LNCAP (cell line): ENCODE data around the gene EXD1.

ENCODE experiments used
- CTCF ChIP-seq: fragments of 450-650 bp; IDR thresholded peaks from 2 replicates; pipeline ENCODE4 v1.5.1; 2017; ENCODE audit warnings: mild to moderate bottlenecking

EXD1 gene

GRCh38 chr15:41259546-41260189, 29.1 kb upstream of the EXD1 start:
- TF ChIP-seq CTCF = no peak

GRCh38 chr15:41258750-41259471, 28.4 kb upstream of the EXD1 start:
- TF ChIP-seq CTCF = no peak

GRCh38 chr15:41256577-41257038, 26.1 kb upstream of the EXD1 start:
- TF ChIP-seq CTCF = no peak

- no peak for TF ChIP-seq CTCF
Observed at GRCh38 chr15:41256103-41256502, 25.5 kb upstream of the EXD1 start.

GRCh38 chr15:41254560-41254959, 24.0 kb upstream of the EXD1 start:
- TF ChIP-seq CTCF = no peak

GRCh38 chr15:41251411-41251810, 20.9 kb upstream of the EXD1 start:
- no peak for TF ChIP-seq CTCF

- no peak for TF ChIP-seq CTCF
Observed at GRCh38 chr15:41241221-41241964, 10.8 kb upstream of the EXD1 start.
